Measurements from ENCODE around the gene CHCT1. TPM values are rescaled to one million over a fixed set of nuclear protein-coding genes. Genes with fewer than 3 reads are reported as not detected.

CHCT1 gene
- total and polyA plus RNA-seq, 2 donors (not counting 1 experiment from before 2014, with no cell fraction given), result not detected

GRCh38 chr17:60390186-60390585 lies 32.1 kb upstream of the CHCT1 start:
- DNase-seq (ENCODE audit: low read depth in 2 of 2), result peak; percentile 38 to 77
- Histone ChIP-seq H3K27ac (ENCODE audit: insufficient read depth, low read length) (peak overlapping the region; percentile 99), H3K4me2 (ENCODE audit: extremely low read depth, insufficient read depth, low read length) (peak overlapping the region; percentile 92), H2AFZ (ENCODE audit: low read length) (no peak overlapping the region), H3K27me3 (ENCODE audit: control insufficient read depth, insufficient read depth, low read length) (no peaks in the 10 kb centered on the region), H3K4me1 (ENCODE audit: control insufficient read depth, extremely low read depth, insufficient read depth, low read length) (no peaks in the 10 kb centered on the region), H3K9ac (ENCODE audit: insufficient read depth, low read length) (peak overlapping the region; percentile 1), H3K4me3 (replicated peaks in 1 of 4; ENCODE audit: control extremely low read depth in 1 of 4, insufficient read depth in 1 of 4, low read depth in 3 of 4, low read length in 4 of 4) (peak overlapping the region; percentile 89 to 95 (median 92)), H3K9me3 (ENCODE audit: control insufficient read depth, insufficient read depth, low read depth, low read length) (no peaks in the 10 kb centered on the region), H3K79me2 (ENCODE audit: control insufficient read depth, insufficient read depth, low read length) (peaks cover 63% of the 10 kb centered on the region), H4K20me1 (ENCODE audit: control insufficient read depth, extremely low read depth, insufficient read depth, low read length) (peaks cover 4% of the 10 kb centered on the region), H3K36me3 (ENCODE audit: control insufficient read depth, insufficient read depth, low read length) (no peaks in the 10 kb centered on the region)
- TF ChIP-seq, protein P1, sequence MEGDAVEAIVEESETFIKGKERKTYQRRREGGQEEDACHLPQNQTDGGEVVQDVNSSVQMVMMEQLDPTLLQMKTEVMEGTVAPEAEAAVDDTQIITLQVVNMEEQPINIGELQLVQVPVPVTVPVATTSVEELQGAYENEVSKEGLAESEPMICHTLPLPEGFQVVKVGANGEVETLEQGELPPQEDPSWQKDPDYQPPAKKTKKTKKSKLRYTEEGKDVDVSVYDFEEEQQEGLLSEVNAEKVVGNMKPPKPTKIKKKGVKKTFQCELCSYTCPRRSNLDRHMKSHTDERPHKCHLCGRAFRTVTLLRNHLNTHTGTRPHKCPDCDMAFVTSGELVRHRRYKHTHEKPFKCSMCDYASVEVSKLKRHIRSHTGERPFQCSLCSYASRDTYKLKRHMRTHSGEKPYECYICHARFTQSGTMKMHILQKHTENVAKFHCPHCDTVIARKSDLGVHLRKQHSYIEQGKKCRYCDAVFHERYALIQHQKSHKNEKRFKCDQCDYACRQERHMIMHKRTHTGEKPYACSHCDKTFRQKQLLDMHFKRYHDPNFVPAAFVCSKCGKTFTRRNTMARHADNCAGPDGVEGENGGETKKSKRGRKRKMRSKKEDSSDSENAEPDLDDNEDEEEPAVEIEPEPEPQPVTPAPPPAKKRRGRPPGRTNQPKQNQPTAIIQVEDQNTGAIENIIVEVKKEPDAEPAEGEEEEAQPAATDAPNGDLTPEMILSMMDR (conservative IDR thresholded peaks at IDR 0.05 in 1 of 2, IDR thresholded peaks at IDR 0.05 in 1 of 2; ENCODE audit: low read depth in 1 of 2, low read length in 2 of 2), result no peak
- no peak for TF ChIP-seq EZH2 (IDR thresholded peaks at IDR 0.05; ENCODE audit: low read length, missing control alignments)

- H3K9ac ChIP-seq (ENCODE audit: insufficient read depth, low read length), result peak overlapping the region; percentile 92
- H3K27me3 ChIP-seq (ENCODE audit: control insufficient read depth, insufficient read depth, low read length), result no peaks in the 10 kb centered on the region
- H3K4me2 ChIP-seq (ENCODE audit: extremely low read depth, insufficient read depth, low read length), result peak overlapping the region; percentile 92
- peaks cover 2% of the 10 kb centered on the region for H4K20me1 ChIP-seq (ENCODE audit: control insufficient read depth, extremely low read depth, insufficient read depth, low read length)
- peak overlapping the region; percentile 43 for H2AFZ ChIP-seq (ENCODE audit: low read length)
- H3K79me2 ChIP-seq (ENCODE audit: control insufficient read depth, insufficient read depth, low read length), result peaks cover 55% of the 10 kb centered on the region
- peak overlapping the region; percentile 99 for H3K27ac ChIP-seq (ENCODE audit: insufficient read depth, low read length)
- H3K36me3 ChIP-seq (ENCODE audit: control insufficient read depth, insufficient read depth, low read length), result no peaks in the 10 kb centered on the region
- DNase-seq (ENCODE audit: low read depth in 2 of 2), result peak; percentile 39 to 61
- TF ChIP-seq, protein P1 (conservative IDR thresholded peaks at IDR 0.05 in 1 of 2, IDR thresholded peaks at IDR 0.05 in 1 of 2; ENCODE audit: low read depth in 1 of 2, low read length in 2 of 2), result no peak
- no peak for TF ChIP-seq EZH2 (IDR thresholded peaks at IDR 0.05; ENCODE audit: low read length, missing control alignments)
- H3K4me1 ChIP-seq (ENCODE audit: control insufficient read depth, extremely low read depth, insufficient read depth, low read length), result no peaks in the 10 kb centered on the region
- H3K9me3 ChIP-seq (ENCODE audit: control insufficient read depth, insufficient read depth, low read depth, low read length), result no peaks in the 10 kb centered on the region
- H3K4me3 ChIP-seq (replicated peaks in 1 of 4; ENCODE audit: control extremely low read depth in 1 of 4, insufficient read depth in 1 of 4, low read depth in 3 of 4, low read length in 4 of 4), result peak overlapping the region; percentile 89 to 95 (median 92)
These were observed 31.3 kb upstream of the CHCT1 start for GRCh38 chr17:60390925-60391470.

- Histone ChIP-seq H3K4me2 (ENCODE audit: extremely low read depth, insufficient read depth, low read length) (peak overlapping the region; percentile 92), H3K36me3 (ENCODE audit: control insufficient read depth, insufficient read depth, low read length) (no peaks in the 10 kb centered on the region), H3K9ac (ENCODE audit: insufficient read depth, low read length) (peak overlapping the region; percentile 92), H3K4me1 (ENCODE audit: control insufficient read depth, extremely low read depth, insufficient read depth, low read length) (no peaks in the 10 kb centered on the region), H3K79me2 (ENCODE audit: control insufficient read depth, insufficient read depth, low read length) (peaks cover 50% of the 10 kb centered on the region), H3K4me3 (replicated peaks in 1 of 4; ENCODE audit: control extremely low read depth in 1 of 4, insufficient read depth in 1 of 4, low read depth in 3 of 4, low read length in 4 of 4) (peak overlapping the region; percentile 89 to 95 (median 92)), H3K27me3 (ENCODE audit: control insufficient read depth, insufficient read depth, low read length) (no peaks in the 10 kb centered on the region), H3K9me3 (ENCODE audit: control insufficient read depth, insufficient read depth, low read depth, low read length) (no peaks in the 10 kb centered on the region), H3K27ac (ENCODE audit: insufficient read depth, low read length) (peak overlapping the region; percentile 99), H4K20me1 (ENCODE audit: control insufficient read depth, extremely low read depth, insufficient read depth, low read length) (peaks cover 2% of the 10 kb centered on the region), H2AFZ (ENCODE audit: low read length) (peak overlapping the region; percentile 43)
- TF ChIP-seq, protein P1 (conservative IDR thresholded peaks at IDR 0.05 in 1 of 2, IDR thresholded peaks at IDR 0.05 in 1 of 2; ENCODE audit: low read depth in 1 of 2, low read length in 2 of 2), result no peak
- TF ChIP-seq EZH2 (IDR thresholded peaks at IDR 0.05; ENCODE audit: low read length, missing control alignments), result no peak
- no peak for DNase-seq (ENCODE audit: low read depth in 2 of 2)
These were observed 30.7 kb upstream of the CHCT1 start for GRCh38 chr17:60391471-60392041.

Data from fibroblast of lung (primary cell).